GM13977 (cell line): ENCODE results near the gene ZNF362.

ENCODE experiments used
- DNase-seq: peaks from one replicate; pipeline ENCODE4 v3.0.0; 2012; ENCODE audit warnings: low spot score
- in situ Hi-C: fragments of 300-500 bp; cut with MboI; formaldehyde crosslinking; loops from one replicate; pipeline ENCODE4 v1.12.0; 2022; ENCODE audit warnings: low sequenced_read_pairs, low pct_unique_long_range_greater_than_20kb, mixed read lengths, inconsistent platforms; ENCODE audit not compliant: unreplicated experiment
- TF ChIP-seq, protein P1 (sequence below): IDR thresholded peaks from 2 replicates; pipeline ENCODE4 v1.5.1; 2012; ENCODE audit warnings: mild to moderate bottlenecking, control low read depth; ENCODE audit not compliant: insufficient read depth; ENCODE audit errors: extremely low read depth, missing control alignments

Gene ZNF362

DNA sequence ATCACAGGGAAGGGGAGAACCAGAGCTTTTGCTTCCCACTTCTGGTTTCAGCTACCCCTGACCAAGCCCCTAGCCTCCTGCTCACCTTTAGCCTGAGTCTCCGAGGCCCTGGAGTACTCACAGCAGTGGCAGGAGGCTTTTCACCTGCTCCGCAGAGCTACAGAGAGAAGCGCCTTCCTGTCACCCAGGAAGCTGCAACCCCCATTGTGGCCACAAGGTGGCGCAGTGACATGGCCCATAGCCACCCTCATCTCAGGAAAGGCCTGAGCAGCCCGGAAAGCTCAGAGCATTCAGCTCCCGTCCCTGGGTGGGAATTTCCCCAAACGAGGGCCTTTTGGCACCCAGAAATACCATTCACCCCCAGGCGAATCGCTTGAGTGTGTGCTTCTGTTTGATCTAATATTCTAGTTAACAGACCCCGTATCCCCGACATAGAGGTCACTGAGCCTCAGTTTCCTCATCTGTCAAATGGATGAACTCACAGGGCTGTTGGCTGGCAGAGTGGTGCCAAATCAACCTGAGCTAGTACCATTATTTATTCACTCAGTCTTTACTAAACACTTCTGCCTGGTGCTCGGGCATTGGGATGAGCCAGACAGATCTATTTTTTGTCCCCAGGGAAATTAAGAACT, 39.3 kb downstream of the ZNF362 start:
- in situ Hi-C loops: loop anchor here (10.0 kb wide), 1 partner anchor 179 kb away; the partner anchor contains the start of gene ZSCAN20
- peak; percentile 92 for DNase-seq
- TF ChIP-seq, protein P1, sequence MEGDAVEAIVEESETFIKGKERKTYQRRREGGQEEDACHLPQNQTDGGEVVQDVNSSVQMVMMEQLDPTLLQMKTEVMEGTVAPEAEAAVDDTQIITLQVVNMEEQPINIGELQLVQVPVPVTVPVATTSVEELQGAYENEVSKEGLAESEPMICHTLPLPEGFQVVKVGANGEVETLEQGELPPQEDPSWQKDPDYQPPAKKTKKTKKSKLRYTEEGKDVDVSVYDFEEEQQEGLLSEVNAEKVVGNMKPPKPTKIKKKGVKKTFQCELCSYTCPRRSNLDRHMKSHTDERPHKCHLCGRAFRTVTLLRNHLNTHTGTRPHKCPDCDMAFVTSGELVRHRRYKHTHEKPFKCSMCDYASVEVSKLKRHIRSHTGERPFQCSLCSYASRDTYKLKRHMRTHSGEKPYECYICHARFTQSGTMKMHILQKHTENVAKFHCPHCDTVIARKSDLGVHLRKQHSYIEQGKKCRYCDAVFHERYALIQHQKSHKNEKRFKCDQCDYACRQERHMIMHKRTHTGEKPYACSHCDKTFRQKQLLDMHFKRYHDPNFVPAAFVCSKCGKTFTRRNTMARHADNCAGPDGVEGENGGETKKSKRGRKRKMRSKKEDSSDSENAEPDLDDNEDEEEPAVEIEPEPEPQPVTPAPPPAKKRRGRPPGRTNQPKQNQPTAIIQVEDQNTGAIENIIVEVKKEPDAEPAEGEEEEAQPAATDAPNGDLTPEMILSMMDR: peak; percentile 94

DNA sequence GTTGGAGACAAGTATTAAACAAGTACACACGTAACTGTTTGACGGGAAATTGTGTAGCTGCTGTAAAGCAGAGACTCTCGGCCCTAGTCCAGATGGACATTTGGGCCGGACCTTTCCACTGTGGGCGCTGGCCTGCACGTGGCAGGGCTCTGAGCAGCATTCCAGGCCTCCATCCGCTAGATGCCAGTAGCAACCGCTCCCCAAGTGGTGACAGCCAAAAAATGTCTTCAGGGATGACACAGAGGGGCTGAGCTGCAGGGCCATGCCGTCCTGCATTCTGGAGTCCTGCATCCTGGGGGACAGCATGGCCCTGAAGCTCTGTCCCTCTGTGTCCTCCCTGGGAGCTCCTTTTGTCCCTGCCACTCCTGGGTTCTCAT, 39.8 kb downstream of the ZNF362 start:
- DNase-seq: no peak
- in situ Hi-C loops: loop anchor here (10.0 kb wide), 1 partner anchor 179 kb away; the partner anchor contains the start of gene ZSCAN20
- TF ChIP-seq, protein P1: no peak

DNA sequence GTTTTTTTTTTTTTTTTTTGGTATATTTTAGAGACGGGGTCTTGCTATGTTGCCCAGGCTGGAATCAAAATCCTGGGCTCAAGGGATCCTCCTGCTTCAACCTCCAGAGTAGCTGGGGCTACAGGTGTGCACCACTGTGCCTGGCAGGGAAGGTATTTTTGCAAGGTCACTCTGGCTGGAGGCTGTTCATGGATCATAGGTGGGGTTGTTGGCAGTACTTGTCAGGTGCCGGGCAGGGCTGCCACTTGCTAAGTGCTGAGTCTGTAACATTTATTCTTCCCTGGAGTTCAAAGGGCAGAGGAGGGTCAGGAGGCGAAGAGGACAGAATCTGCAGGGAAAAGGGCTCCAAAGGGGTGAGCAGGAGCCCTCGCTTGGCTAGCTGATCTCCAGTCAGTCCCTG, 40.5 kb downstream of the ZNF362 start:
- no peak for DNase-seq
- TF ChIP-seq, protein P1: no peak
- in situ Hi-C loops: loop anchor here (10.0 kb wide), 1 partner anchor 178 kb away; the partner anchor contains the start of gene ZSCAN20

DNA sequence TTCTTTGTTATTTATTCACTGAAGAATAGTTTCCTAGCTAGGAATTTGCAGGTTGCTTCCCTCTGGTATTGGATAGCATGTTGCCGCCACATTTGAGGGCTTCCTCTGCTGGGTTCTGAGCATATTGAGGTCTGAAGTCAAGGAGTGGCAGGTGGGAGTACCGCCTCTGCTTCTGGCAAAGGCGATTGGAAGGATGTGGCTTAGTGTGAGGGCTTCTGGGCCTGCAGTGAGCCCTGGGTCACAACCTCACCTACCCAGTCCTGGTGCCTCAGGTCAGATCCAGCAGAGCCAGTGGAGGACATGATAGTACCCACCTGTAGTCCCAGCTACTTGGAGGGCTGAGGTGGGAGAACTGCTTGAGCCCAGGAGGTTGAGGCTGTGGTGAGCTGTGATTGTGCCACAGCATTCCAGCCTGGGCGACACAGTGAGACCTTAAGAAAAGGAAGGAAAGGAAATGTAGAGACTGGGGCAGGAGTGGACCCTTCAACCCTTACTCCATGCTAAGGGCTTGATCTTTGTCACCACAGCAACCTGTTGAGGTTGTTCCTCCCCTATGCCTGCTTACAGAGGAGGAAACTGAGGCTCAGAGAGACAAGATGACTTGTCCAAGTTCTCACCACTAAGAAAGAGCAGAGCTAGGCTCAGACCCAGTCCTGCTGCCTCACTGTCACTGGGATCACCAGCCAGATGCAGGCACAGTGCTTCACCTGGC, 41.8 kb downstream of the ZNF362 start:
- TF ChIP-seq, protein P1: no peak
- no peak for DNase-seq
- in situ Hi-C loops: loop anchor here (10.0 kb wide), 1 partner anchor 177 kb away; the partner anchor contains the start of gene ZSCAN20

DNA sequence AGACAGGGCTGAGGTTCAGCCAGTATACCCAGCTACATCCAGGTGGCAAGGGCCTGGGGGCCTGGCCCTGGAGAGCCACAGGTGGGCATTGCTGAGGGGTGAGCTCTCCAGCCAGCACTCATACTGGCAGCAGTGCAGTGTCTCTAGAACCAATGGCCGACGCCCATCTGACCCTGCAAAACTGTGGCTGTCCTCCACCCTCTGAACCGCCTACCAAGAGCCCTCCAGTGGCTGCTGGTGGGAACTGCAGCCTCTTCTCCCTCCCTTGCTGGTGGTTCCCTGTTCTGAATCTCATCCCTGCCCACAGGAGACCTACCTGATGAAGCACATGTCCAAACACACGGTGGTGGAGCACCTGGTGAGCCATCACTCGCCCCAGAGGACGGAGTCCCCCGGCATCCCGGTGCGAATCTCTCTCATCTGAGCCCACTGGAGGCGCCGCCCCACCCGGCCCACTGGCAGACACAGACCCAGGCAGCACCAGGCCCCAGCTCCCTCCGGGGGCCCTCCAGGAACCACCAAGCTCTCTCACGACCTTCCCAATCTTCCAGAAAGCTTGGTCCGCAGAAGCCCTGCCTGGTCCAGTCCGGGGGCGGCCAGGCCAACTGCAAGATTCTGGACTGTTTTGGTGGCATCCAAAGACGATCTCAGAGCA, 42.5 kb downstream of the ZNF362 start:
- TF ChIP-seq, protein P1: peak; percentile 87
- in situ Hi-C loops: loop anchor here (10.0 kb wide), 1 partner anchor 176 kb away; the partner anchor contains the start of gene ZSCAN20
- DNase-seq: peak; percentile 85

DNA sequence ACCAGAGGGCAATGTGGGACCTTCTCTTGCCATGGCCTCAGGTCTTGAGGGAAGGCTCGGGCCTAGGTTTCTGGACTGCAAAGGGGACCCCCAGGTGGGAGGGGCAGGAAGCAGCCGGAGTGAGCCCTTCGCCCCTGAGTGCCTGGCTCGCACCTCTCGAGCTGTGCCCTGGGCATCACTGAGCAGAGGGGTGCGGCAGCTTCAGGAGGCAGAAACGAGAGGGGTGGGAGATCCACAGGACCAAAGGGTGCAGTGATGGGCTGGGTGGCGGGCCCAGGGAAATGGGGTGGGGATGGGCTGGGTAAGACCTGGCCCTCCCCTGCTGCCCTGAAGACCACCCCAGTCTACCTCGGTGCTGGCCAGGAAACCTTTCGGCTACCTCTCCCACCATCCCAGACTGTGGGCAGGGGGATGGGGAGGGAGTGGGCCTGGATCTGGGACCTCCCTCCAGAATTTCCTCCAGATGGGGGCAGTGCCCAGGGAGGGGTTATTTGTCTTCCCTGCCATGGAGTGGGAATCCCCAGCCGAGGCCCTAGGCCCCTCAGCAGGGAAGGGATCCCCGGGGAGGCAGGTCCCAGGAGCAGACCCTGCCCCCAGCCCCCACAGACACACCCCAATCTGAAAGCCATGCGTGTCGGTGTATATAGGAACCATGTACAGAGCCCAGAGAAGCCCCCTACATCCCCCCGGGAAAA, 43.3 kb downstream of the ZNF362 start:
- DNase-seq: no peak
- TF ChIP-seq, protein P1: no peak
- in situ Hi-C loops: loop anchor here (10.0 kb wide), 1 partner anchor 175 kb away; the partner anchor contains the start of gene ZSCAN20
